Pancreas (tissue), 10 donors: ENCODE measurements around the gene CSNK1E. TPM values are rescaled to one million over a fixed set of nuclear protein-coding genes. Genes with fewer than 3 reads are reported as not detected.

Experiments used
- ATAC-seq, 4 donors: fragments of 200-7000 bp; cut with Tn5 transposase; one replicate each; pipeline versions ENCODE4 v1.8.0 to v1.9.1; 2020; ENCODE audit warnings: mild to moderate bottlenecking in 4 of 4, moderate library complexity in 4 of 4
- DNase-seq, 6 donors: peaks; one replicate each; pipeline ENCODE4 v3.0.0-alpha.2; 2020
- FAIRE-seq: peaks from 2 replicates; lab custom pipeline; 2012; peaks lifted over from hg19 to GRCh38; lab: Jason Lieb, UNC
- H3K27ac ChIP-seq, 4 donors: fragments of 200-600 bp; sonication (generic); 1 replicate in 3 of 4; 2 replicates in 1 of 4; pipeline versions ENCODE4 v1.5.0 to v1.8.0; 2020
- H3K27me3 ChIP-seq, 4 donors: fragments of 200-600 bp; one replicate each; pipeline ENCODE4 v1.8.0; 2021
- H3K36me3 ChIP-seq, 3 donors: fragments of 200-600 bp; sonication (generic) in 1 of 3; one replicate each; pipeline versions ENCODE4 v1.5.0 to v1.8.0; 2020 to 2021
- H3K4me1 ChIP-seq, 3 donors: fragments of 200-600 bp; one replicate each; pipeline ENCODE4 v1.8.0; 2021
- H3K4me3 ChIP-seq, 4 donors: fragments of 200-600 bp; sonication (generic) in 2 of 4; one replicate each; pipeline versions ENCODE4 v1.5.0 to v1.8.0; 2020 to 2021
- H3K9me3 ChIP-seq, 4 donors: fragments of 200-600 bp; one replicate each; pipeline ENCODE4 v1.8.0; 2021
- CTCF ChIP-seq, 4 donors: fragments of 200-600 bp; sonication (generic) in 3 of 4; IDR thresholded peaks; one replicate each; pipeline versions ENCODE4 v1.5.0 to v1.8.0; 2021; ENCODE audit warnings: antibody characterized with exemption in 4 of 4
- WGBS, 2 donors: extraction: QIAGEN DNeasy Blood & Tissue Kit; methylation state at CpG; one replicate each; pipeline ENCODE4 v1.1.7; 2013; 5-methylcytosine and 5-hydroxymethylcytosine counted together
- intact Hi-C, 3 donors: fragments of 100-400 bp; cut with DNase I; formaldehyde crosslinking; loops; one replicate each; pipeline versions ENCODE4 v1.11.1 to v1.14.2; 2022
- polyA plus RNA-seq, 2 donors: library from polyadenylated mRNA; stranded (reverse); fragments of 200-250 nt; gene quantifications; one replicate each; pipeline ENCODE4 v1.2.3, GENCODE V29; 2013
- total RNA-seq, 6 donors: library from RNA; stranded (reverse); fragmentation: NEBNext Ultra II Directional in 4 of 6; extraction: Animal tissue kit (Norgen Biotek cat#: 25700) in 4 of 6; gene quantifications; one replicate each; pipeline versions ENCODE4 v1.2.1 to v1.2.4, GENCODE V29; 2021 to 2023
- donor health status: healthy with polysubstance abuse.
- donor health status: DM: no; HTN: no; CAD: no; lungs with moderate emphysema.
- donor health status: DM: no; HTN: no; CAD: no.
- donor health status: control.
- donor health status: control.
- donor health status: Bipolar disorder and iron deficiency.
- donor health status: DM: yes; HTN: yes; CAD: no.
- donor health status: DM: no; HTN: no; CAD: no.
- donor health status: DM: no; HTN: no; CAD: no.
- donor health status: DM: yes; HTN: yes; CAD: no.

Gene CSNK1E
- total and polyA plus RNA-seq, 8 donors = 52.7 to 115 (median 61.7) TPM

GRCh38 chr22:38286915-38287669 is 30.1 kb downstream of the CSNK1E start:
- no peak for TF ChIP-seq CTCF (IDR thresholded peaks at IDR 0.05)
- Histone ChIP-seq H3K4me3 (no peak overlapping the region), H3K27ac (no peak overlapping the region), H3K27me3 (no peaks in the 10 kb centered on the region), H3K9me3 (no peaks in the 10 kb centered on the region), H3K36me3 (peaks cover 0 to 5% (median under 1%) of the 10 kb centered on the region in 3 donors), H3K4me1 (peaks cover 0 to 7% (median 0%) of the 10 kb centered on the region in 3 donors)
- intact Hi-C loops = no loop called here
- ATAC-seq (no peak), FAIRE-seq (no peak), DNase-seq (no peak)
- 81 to 83% methylated on average over 11 of the region's 11 CpGs for WGBS, 2 donors

GRCh38 chr22:38285018-38285417 is 32.2 kb downstream of the CSNK1E start:
- no peak for FAIRE-seq

GRCh38 chr22:38284042-38284402 is 33.2 kb downstream of the CSNK1E start:
- ATAC-seq (peak; percentile 36 to 58 (median 50)), FAIRE-seq (no peak), DNase-seq (no peak)
- H3K27me3 ChIP-seq = no peaks in the 10 kb centered on the region
- no peak overlapping the region for H3K4me3 ChIP-seq
- peak overlapping the region; percentile 33 to 64 (median 48) for H3K27ac ChIP-seq
- intact Hi-C loops = no loop called here
- H3K9me3 ChIP-seq = no peaks in the 10 kb centered on the region
- TF ChIP-seq CTCF (IDR thresholded peaks at IDR 0.05) = no peak
- peaks cover 0 to 7% (median 0%) of the 10 kb centered on the region in 3 donors for H3K4me1 ChIP-seq
- no peaks in the 10 kb centered on the region for H3K36me3 ChIP-seq
- WGBS, 2 donors = 58 to 59% methylated on average over 5 of the region's 5 CpGs

More at GRCh38 chr22:38285018-38285417, 32.2 kb downstream of the CSNK1E start:
- DNase-seq = no peak
- H3K9me3 ChIP-seq = no peaks in the 10 kb centered on the region
- H3K27ac ChIP-seq = no peak overlapping the region
- peaks cover 0 to 7% (median 0%) of the 10 kb centered on the region in 3 donors for H3K4me1 ChIP-seq
- H3K27me3 ChIP-seq = no peaks in the 10 kb centered on the region
- WGBS, 2 donors = 74 to 77% methylated on average over 8 of the region's 8 CpGs
- H3K36me3 ChIP-seq = no peaks in the 10 kb centered on the region
- intact Hi-C loops = no loop called here
- TF ChIP-seq CTCF (IDR thresholded peaks at IDR 0.05) = no peak
- no peak for ATAC-seq
- no peak overlapping the region for H3K4me3 ChIP-seq

DNA sequence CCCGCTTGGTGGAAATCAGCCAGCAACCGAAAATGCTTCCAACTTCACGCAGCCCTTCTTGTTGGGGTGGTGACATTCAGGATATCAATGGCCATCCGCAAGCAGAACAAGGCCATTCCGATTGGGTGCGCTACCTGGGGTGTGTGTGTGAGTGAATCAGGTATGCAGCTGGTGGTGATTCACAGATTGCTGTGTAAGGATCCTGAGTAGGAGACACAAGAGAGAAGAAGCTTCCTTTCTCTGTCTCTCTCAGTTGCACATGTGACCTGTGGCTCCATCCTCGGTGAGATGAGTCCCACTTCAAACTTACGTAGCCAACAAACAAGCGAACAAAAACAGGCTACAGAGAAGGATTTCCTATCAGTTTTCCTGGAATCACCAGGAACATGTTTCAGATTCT is 34.8 kb downstream of the CSNK1E start:
- H3K4me3 ChIP-seq = no peak overlapping the region
- intact Hi-C loops = no loop called here
- H3K27ac ChIP-seq = no peak overlapping the region
- DNase-seq = no peak
- H3K4me1 ChIP-seq = peaks cover 0 to 7% (median 0%) of the 10 kb centered on the region in 3 donors
- H3K9me3 ChIP-seq = no peaks in the 10 kb centered on the region
- 81 to 85% methylated on average over 9 of the region's 9 CpGs for WGBS, 2 donors
- no peak for TF ChIP-seq CTCF (IDR thresholded peaks at IDR 0.05)
- H3K27me3 ChIP-seq = no peaks in the 10 kb centered on the region
- no peak for FAIRE-seq
- no peaks in the 10 kb centered on the region for H3K36me3 ChIP-seq
- no peak for ATAC-seq

DNA sequence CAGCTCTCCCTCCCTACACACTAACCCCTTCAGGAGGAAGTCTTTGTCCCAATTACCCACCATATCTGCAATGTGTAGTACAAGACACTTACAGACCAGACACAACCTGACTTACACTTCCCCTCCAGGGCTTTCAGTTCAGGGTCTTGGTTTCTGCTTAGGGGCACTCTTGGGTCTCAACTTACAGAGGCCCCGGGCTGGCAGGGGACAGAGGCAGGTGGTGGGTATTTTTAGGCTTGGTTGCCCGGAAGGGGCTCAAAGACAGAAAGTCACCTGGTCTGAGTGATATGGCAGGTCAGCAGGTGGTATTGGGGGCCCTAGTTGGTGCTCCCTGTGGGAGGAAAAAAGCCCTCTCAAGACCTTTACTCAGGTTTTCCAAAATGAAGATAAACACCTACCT is 41.1 kb downstream of the CSNK1E start:
- ATAC-seq (no peak), DNase-seq (no peak), FAIRE-seq (no peak)
- TF ChIP-seq CTCF (IDR thresholded peaks at IDR 0.05) = no peak
- Histone ChIP-seq H3K27me3 (no peaks in the 10 kb centered on the region), H3K4me3 (no peak overlapping the region), H3K27ac (no peak overlapping the region), H3K9me3 (no peaks in the 10 kb centered on the region), H3K36me3 (no peaks in the 10 kb centered on the region), H3K4me1 (peaks cover 0 to 6% (median 4%) of the 10 kb centered on the region in 3 donors)
- 66 to 76% methylated on average over 2 of the region's 2 CpGs for WGBS, 2 donors
- intact Hi-C loops = no loop called here
